K562 (cell line): ENCODE data around the gene TEX38. TPM values are rescaled to one million over a fixed set of nuclear protein-coding genes. Genes with fewer than 3 reads are reported as not detected.

Source experiments
- ATF7 ChIP-seq: fragments of 450-650 bp; IDR thresholded peaks from 2 replicates; pipeline ENCODE4 v1.7.1; 2014; ENCODE audit warnings: mild to moderate bottlenecking, moderate library complexity
- CBFB ChIP-seq: sonication (generic); formaldehyde crosslinking; IDR thresholded peaks from 2 replicates; pipeline ENCODE4 v1.4.0; 2020; ENCODE audit warnings: mild to moderate bottlenecking, missing genetic modification reagents
- E2F3 ChIP-seq: fragments of 250-450 bp; sonication (Bioruptor Pico); IDR thresholded peaks from 2 replicates; pipeline ENCODE4 v1.4.0; 2020; ENCODE audit warnings: mild to moderate bottlenecking
- HNRNPL ChIP-seq: fragments of 200-400 bp; formaldehyde crosslinking; IDR thresholded peaks from 2 replicates; pipeline ENCODE4 v1.6.1; 2017; ENCODE audit warnings: low read depth, mild to moderate bottlenecking, low read length
- MCM5 ChIP-seq: fragments of 450-650 bp; IDR thresholded peaks from 2 replicates; pipeline ENCODE4 v1.6.1; 2016; ENCODE audit warnings: low read depth
- NR2C1 ChIP-seq, 2 experiments: fragments of 450-650 bp; IDR thresholded peaks; 2 replicates each; pipeline ENCODE4 v1.6.1; 2017; ENCODE audit warnings: mild to moderate bottlenecking in 2 of 2, antibody characterized with exemption in 1 of 2, inconsistent platforms in 1 of 2, missing compliant biosample characterization in 1 of 2, missing genetic modification characterization in 1 of 2
- NUFIP1 ChIP-seq: fragments of 450-650 bp; IDR thresholded peaks from 2 replicates; pipeline ENCODE4 v1.6.1; 2018; ENCODE audit not compliant: partially characterized antibody
- POLR2B ChIP-seq: fragments of 450-650 bp; IDR thresholded peaks from 2 replicates; pipeline ENCODE4 v1.6.1; 2018; ENCODE audit warnings: low read depth; ENCODE audit not compliant: partially characterized antibody
- RAD51 ChIP-seq: fragments of 450-650 bp; IDR thresholded peaks from 2 replicates; pipeline ENCODE4 v1.7.1; 2016; ENCODE audit warnings: low read depth, mild to moderate bottlenecking, borderline replicate concordance
- RB1 ChIP-seq: fragments of 450-650 bp; IDR thresholded peaks from 2 replicates; pipeline ENCODE4 v1.6.1; 2017; ENCODE audit warnings: low read depth, mild to moderate bottlenecking
- RCOR1 ChIP-seq, 2 experiments: IDR thresholded peaks; 2 replicates each; pipeline ENCODE4 v1.6.1; 2012; ENCODE audit warnings: low read depth in 2 of 2, low read length in 2 of 2, borderline replicate concordance in 1 of 2, improper control_type of control experiment in 1 of 2
- SIRT6 ChIP-seq: IDR thresholded peaks from one replicate; pipeline ENCODE4 v1.6.1; 2012; ENCODE audit warnings: low read depth, mild to moderate bottlenecking, control low read depth, inconsistent platforms, low read length, moderate library complexity
- SREBF2 ChIP-seq: sonication (generic); formaldehyde crosslinking; IDR thresholded peaks from 2 replicates; pipeline ENCODE4 v1.4.0; 2020; ENCODE audit warnings: mild to moderate bottlenecking, missing genetic modification reagents
- TAL1 ChIP-seq: fragments of 450-650 bp; IDR thresholded peaks from 2 replicates; pipeline ENCODE4 v1.6.1; 2016; ENCODE audit warnings: mild to moderate bottlenecking
- ZNF316 ChIP-seq: fragments of 450-650 bp; IDR thresholded peaks from 2 replicates; pipeline ENCODE4 v1.6.1; 2016
- polyA plus RNA-seq, 8 experiments: library from polyadenylated mRNA; depleted of rRNA in 4 of 8; stranded (reverse) in 5 of 8; unstranded in 3 of 8; fragments of >200 nt; fragmentation: Nextera tagmentation in 2 of 8; fragmentation: Illumina TruSeq in 1 of 8; extraction: Ambion mirVana in 2 of 8; extraction: Trizol in 1 of 8; gene quantifications; 2 replicates each; pipeline versions ENCODE4 v1.2.1 to v1.2.3, GENCODE V29; 2011 to 2014; ENCODE audit warnings: inconsistent platforms in 1 of 8, missing spikeins in 1 of 8
- total RNA-seq, 7 experiments: library from RNA; depleted of rRNA in 6 of 7; stranded (reverse); fragments of >200 nt in 6 of 7; fragmentation: Illumina TruSeq in 2 of 7; extraction: Trizol in 2 of 7; gene quantifications; 2 replicates each; pipeline versions ENCODE4 v1.2.1 to v1.2.3, GENCODE V29; 2011 to 2021; ENCODE audit warnings: low replicate concordance in 1 of 7
- TF ChIP-seq, protein P1 (sequence below): IDR thresholded peaks from 3 replicates; pipeline ENCODE4 v1.6.1; 2011; ENCODE audit warnings: borderline replicate concordance, mild to moderate bottlenecking; ENCODE audit not compliant: insufficient read length, insufficient read depth
- TF ChIP-seq, protein P2 (sequence below): sonication (generic); formaldehyde crosslinking; IDR thresholded peaks from 2 replicates; pipeline ENCODE4 v1.8.0; 2023; ENCODE audit warnings: missing genetic modification reagents, mild to moderate bottlenecking, borderline replicate concordance
- TF ChIP-seq, protein P3 (sequence below): IDR thresholded peaks from 2 replicates; pipeline ENCODE4 v1.6.1; 2014; ENCODE audit warnings: antibody characterized with exemption
- TF ChIP-seq, protein P4 (sequence below): sonication (generic); formaldehyde crosslinking; IDR thresholded peaks from 2 replicates; pipeline ENCODE4 v1.8.0; 2022; ENCODE audit warnings: mild to moderate bottlenecking, missing genetic modification reagents

Gene TEX38
- total and polyA plus RNA-seq, 9 of the 15 experiments (the other 6 are each of a cell fraction or from before 2014, with no cell fraction given): not detected

DNA sequence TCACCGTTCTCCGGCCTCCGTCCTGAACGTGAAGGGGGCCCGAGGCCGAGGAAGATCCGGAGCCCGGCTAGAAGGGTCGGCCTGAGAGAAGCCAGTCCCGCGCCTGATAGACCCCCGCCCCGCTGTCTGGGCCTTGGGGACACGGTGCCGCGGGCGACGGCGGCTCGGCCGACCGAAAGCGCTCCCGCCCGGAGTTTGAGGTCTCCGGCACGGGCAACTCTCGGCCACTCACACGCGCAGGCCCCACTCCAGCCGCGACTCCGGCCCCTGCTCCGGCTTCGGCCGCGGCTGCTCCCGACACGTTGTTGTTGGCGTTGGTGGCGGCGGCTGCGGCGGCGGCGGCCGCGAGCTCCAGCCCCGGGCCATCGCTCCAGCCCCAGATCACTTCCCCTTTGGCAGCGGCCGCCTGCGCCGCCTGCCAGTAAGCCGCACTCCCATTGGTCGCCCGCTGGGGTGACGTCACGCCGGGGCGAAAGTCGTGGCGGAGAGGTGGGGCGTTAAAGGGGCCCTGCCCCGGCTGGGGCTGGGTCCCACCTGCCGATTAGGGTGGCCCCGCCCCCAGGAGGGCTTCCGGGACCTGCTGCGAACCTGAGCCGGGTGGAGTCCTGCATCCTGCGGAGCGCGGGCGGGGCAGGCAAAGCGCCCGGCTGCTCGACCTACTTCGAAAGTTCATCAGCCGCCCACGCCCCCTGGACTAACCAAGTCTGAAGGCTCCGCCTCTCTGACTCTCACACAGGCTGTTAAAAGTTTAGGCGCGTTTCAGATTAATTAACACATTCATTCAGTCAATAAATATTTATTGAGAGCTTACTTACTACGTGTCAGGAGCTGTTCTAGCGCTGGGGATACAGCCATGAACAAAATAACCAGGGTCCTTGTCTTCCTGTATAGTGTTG lies 47.3 kb downstream of the TEX38 start, which contains the start of gene EFCAB14 (continued):
- TF ChIP-seq, protein P1, sequence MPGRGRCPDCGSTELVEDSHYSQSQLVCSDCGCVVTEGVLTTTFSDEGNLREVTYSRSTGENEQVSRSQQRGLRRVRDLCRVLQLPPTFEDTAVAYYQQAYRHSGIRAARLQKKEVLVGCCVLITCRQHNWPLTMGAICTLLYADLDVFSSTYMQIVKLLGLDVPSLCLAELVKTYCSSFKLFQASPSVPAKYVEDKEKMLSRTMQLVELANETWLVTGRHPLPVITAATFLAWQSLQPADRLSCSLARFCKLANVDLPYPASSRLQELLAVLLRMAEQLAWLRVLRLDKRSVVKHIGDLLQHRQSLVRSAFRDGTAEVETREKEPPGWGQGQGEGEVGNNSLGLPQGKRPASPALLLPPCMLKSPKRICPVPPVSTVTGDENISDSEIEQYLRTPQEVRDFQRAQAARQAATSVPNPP: no peak
- no peak for TF ChIP-seq SIRT6
- no peak for TF ChIP-seq TAL1
- no peak for TF ChIP-seq SREBF2 (CRISPR knock-in tag)
- TF ChIP-seq, protein P2, sequence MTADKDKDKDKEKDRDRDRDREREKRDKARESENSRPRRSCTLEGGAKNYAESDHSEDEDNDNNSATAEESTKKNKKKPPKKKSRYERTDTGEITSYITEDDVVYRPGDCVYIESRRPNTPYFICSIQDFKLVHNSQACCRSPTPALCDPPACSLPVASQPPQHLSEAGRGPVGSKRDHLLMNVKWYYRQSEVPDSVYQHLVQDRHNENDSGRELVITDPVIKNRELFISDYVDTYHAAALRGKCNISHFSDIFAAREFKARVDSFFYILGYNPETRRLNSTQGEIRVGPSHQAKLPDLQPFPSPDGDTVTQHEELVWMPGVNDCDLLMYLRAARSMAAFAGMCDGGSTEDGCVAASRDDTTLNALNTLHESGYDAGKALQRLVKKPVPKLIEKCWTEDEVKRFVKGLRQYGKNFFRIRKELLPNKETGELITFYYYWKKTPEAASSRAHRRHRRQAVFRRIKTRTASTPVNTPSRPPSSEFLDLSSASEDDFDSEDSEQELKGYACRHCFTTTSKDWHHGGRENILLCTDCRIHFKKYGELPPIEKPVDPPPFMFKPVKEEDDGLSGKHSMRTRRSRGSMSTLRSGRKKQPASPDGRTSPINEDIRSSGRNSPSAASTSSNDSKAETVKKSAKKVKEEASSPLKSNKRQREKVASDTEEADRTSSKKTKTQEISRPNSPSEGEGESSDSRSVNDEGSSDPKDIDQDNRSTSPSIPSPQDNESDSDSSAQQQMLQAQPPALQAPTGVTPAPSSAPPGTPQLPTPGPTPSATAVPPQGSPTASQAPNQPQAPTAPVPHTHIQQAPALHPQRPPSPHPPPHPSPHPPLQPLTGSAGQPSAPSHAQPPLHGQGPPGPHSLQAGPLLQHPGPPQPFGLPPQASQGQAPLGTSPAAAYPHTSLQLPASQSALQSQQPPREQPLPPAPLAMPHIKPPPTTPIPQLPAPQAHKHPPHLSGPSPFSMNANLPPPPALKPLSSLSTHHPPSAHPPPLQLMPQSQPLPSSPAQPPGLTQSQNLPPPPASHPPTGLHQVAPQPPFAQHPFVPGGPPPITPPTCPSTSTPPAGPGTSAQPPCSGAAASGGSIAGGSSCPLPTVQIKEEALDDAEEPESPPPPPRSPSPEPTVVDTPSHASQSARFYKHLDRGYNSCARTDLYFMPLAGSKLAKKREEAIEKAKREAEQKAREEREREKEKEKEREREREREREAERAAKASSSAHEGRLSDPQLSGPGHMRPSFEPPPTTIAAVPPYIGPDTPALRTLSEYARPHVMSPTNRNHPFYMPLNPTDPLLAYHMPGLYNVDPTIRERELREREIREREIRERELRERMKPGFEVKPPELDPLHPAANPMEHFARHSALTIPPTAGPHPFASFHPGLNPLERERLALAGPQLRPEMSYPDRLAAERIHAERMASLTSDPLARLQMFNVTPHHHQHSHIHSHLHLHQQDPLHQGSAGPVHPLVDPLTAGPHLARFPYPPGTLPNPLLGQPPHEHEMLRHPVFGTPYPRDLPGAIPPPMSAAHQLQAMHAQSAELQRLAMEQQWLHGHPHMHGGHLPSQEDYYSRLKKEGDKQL: 0 out of 2 replicates have a peak, but pooled peaks have one; percentile 27
- TF ChIP-seq RB1: peak; percentile 91
- TF ChIP-seq, protein P3, sequence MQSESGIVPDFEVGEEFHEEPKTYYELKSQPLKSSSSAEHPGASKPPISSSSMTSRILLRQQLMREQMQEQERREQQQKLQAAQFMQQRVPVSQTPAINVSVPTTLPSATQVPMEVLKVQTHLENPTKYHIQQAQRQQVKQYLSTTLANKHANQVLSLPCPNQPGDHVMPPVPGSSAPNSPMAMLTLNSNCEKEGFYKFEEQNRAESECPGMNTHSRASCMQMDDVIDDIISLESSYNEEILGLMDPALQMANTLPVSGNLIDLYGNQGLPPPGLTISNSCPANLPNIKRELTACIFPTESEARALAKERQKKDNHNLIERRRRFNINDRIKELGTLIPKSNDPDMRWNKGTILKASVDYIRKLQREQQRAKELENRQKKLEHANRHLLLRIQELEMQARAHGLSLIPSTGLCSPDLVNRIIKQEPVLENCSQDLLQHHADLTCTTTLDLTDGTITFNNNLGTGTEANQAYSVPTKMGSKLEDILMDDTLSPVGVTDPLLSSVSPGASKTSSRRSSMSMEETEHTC: 0 out of 2 replicates have a peak, but pooled peaks have one; percentile 22
- peak; percentile 99 for TF ChIP-seq ATF7
- no peak for TF ChIP-seq CBFB (CRISPR knock-in tag)
- TF ChIP-seq ZNF316: no peak
- TF ChIP-seq, protein P4, sequence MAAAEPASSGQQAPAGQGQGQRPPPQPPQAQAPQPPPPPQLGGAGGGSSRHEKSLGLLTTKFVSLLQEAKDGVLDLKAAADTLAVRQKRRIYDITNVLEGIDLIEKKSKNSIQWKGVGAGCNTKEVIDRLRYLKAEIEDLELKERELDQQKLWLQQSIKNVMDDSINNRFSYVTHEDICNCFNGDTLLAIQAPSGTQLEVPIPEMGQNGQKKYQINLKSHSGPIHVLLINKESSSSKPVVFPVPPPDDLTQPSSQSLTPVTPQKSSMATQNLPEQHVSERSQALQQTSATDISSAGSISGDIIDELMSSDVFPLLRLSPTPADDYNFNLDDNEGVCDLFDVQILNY (CRISPR knock-in tag): 0 out of 2 replicates have a peak, but pooled peaks have one; percentile 22
- no peak for TF ChIP-seq NUFIP1
- no peak for TF ChIP-seq MCM5
- TF ChIP-seq NR2C1 (IDR thresholded peaks at IDR 0.05): peak; percentile 62
- peak; percentile 87 for TF ChIP-seq NR2C1 (tag; IDR thresholded peaks at IDR 0.05)
- no peak for TF ChIP-seq HNRNPL
- no peak for TF ChIP-seq RAD51
- TF ChIP-seq RCOR1 (IDR thresholded peaks at IDR 0.05; ENCODE audit: borderline replicate concordance in 1 of 2, low read depth in 2 of 2, low read length in 2 of 2): peak in 1 of 2 experiments; percentile 89; a peak in 1 of 4 replicates
- peak; percentile 20; the same call in 1 of the 2 replicates for TF ChIP-seq E2F3 (CRISPR knock-in tag)
- peak; percentile 83 for TF ChIP-seq POLR2B
